GM21447 (cell line): ENCODE data around the gene TMEM43.

Experiments
- ATAC-seq: cut with Tn5 transposase; IDR thresholded peaks from one replicate; pipeline ENCODE4 v1.9.1; 2021; ENCODE audit not compliant: unreplicated experiment

TMEM43 gene

GRCh38 chr3:14175383-14176037, 50.7 kb downstream of the TMEM43 start:
- ATAC-seq, result no peak

- ATAC-seq, result peak; percentile 8
These were observed 52.9 kb downstream of the TMEM43 start for GRCh38 chr3:14177580-14178246.

GRCh38 chr3:14178247-14179113, 53.6 kb downstream of the TMEM43 start, which contains the start of the genes LSM3 and XPC:
Gene LSM3 (plus strand): TSS chr3:14178817. CDS start chr3:14178861, 44 bp downstream.
Gene XPC (minus strand): TSS chr3:14178601. CDS start chr3:14178568, 33 bp downstream.
- ATAC-seq, result peak; percentile 94

GRCh38 chr3:14179114-14179465, 54.2 kb downstream of the TMEM43 start:
- no peak for ATAC-seq

GRCh38 chr3:14179795-14180194, 54.9 kb downstream of the TMEM43 start:
- ATAC-seq, result no peak

GRCh38 chr3:14181253-14181652, 56.4 kb downstream of the TMEM43 start:
- no peak for ATAC-seq

GRCh38 chr3:14183015-14183577, 58.2 kb downstream of the TMEM43 start:
- ATAC-seq, result no peak

GRCh38 chr3:14186854-14187458, 62.1 kb downstream of the TMEM43 start:
- ATAC-seq, result no peak

GRCh38 chr3:14188041-14188754, 63.3 kb downstream of the TMEM43 start:
- ATAC-seq, result no peak
